Stimulated activated CD4-positive, alpha-beta T cell treated with anti-CD3 and anti-CD28 coated beads, Interleukin-15, amount 100 ng/mL, for 48 hours (primary cell): ENCODE measurements around the gene PRSS8.
"Not testable (repeated sequence)": the region's sequence is repeated elsewhere in the genome, so short reads cannot be mapped to it uniquely, and the experiment has no call there.

Experiments
- DNase-seq, 2 donors: peaks; one replicate each; pipeline ENCODE4 v3.0.0-alpha.2; 2020; ENCODE audit warnings: low read depth in 2 of 2

Gene PRSS8

DNA sequence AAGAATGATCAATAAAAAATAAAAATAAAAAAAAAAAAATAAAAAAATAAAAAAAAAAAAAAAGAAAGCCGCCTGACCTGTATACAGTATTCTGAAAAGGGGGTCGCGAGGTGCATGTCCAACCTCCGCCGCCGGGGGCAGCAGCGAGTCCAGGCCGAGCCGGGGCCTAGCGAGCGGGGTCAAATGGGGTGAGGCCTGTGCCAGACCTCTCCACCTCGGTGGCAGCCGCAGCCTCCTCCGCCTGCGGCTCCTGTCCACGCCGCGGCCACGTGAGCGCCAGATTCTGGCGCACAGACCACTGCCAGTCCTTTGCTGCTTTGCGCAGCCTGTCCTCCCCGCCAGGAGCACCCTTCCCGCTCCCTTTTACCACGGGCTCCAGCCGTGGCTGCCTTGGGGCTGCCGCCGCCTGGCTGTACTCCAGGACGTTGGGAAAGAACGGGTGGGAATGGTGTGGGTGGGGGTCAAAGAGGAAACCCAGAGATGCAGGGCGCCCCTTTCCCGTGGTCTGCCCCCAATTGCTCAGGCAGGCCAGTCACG is 29.8 kb downstream of the PRSS8 start:
- DNase-seq, result peak; percentile 67 to 81

GRCh38 chr16:31100876-31101641 is 34.5 kb downstream of the PRSS8 start:
- not testable (repeated sequence) for DNase-seq

DNA sequence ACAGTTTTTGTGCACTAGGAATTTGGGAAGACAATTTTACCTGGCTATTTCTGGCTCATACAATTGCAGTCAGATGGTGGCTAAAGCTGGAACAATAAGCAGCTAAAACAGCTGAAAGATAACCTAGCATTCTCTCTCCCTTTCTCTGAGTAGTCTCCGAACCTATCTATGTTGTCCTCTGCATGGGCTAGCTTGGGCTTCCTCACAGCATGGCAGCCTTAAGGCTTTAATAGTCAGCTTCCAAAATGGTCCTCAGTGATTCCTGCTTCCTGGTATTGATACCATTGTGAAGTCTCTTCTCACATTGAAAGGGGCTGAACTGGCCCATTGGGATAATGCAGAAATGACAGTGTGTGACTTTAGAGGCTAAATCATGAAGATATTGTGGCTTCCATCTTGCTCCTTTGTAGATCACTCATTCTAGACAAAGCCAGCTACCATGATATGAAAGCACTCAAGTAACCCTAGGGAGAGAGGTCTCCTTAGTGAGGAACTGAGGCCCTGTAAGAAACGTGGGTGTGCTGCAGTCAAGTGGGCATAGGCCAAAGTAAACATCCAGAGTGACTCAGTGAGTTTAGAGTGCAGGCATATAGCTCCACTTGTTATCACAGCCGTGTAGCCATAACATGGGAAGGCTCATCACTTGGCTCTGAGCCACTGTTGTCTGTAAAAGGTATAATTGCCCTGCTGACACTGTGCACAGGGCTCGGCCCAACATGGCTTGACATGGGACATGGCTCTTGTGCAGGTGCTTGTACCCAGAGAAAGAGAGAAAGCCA is 35.5 kb downstream of the PRSS8 start:
- DNase-seq, result no peak

GRCh38 chr16:31094424-31095120 is 41.0 kb downstream of the PRSS8 start, which contains the start of gene VKORC1:
Gene VKORC1, minus strand, starts transcription at chr16:31094797. Its CDS starts 68 bp downstream, at chr16:31094729.
- peak; percentile 86 to 91 for DNase-seq

DNA sequence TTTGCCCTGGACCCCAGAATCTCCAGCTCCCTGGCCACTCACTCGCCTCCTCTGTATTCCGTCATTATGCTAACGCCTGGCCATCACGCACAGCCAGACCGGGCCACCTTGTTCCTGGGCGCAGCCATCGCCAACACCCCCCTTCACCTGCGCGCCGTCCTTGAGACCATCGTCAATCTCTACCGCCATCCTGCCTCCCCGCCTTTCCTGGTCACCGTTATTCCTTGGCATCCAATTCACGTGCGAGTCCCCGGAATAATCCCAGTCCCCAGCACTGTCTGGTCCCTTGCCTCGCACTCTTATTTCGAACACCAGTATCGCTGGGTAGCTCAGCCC is 41.5 kb downstream of the PRSS8 start:
- no peak for DNase-seq

DNA sequence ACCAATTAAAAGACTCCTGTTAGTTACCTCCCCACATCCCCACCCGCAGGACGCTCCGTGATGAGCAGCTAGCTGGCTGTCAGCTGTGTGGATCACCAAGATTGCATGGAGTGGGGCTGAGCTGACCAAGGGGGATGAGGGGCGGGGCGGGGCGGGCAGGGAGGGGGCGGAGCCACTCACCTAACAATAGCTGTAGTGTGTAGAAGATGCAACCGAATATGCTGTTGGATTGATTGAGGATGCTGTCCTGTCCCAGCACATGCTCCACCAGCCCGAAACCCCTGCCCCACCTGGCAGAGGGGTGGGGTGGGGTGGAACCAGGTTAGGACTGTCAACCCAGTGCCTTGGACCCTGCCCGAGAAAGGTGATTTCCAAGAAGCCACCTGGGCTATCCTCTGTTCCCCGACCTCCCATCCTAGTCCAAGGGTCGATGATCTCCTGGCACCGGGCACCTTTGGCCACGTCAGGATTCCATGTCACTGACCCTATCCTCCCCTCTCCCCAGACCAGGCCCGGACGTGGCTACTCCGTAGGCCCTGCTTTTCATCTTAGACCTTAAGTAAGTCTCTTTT is 42.3 kb downstream of the PRSS8 start:
- DNase-seq, result no peak

GRCh38 chr16:31092330-31092729 is 43.2 kb downstream of the PRSS8 start:
- DNase-seq, result no peak

DNA sequence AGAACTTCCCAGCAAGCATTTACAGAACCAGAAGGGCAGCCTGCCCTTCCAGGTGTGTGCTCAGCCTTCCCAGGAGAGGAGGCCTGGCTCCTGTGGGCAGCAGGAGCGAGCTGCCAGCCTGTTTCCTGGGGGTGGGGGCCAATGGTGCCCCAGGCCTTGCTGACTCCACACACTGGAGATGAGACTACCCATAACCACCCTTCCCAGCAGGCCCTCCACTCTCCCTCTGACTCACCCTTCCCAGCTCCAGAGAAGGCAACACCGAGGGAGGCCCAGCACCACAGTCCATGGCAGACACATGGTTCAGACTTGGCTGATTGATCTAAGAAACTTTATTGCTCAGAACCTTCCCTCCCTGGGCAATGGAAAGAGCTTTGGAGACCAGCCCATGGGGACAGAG is 45.0 kb downstream of the PRSS8 start:
- no peak for DNase-seq

GRCh38 chr16:31089199-31089598 is 46.3 kb downstream of the PRSS8 start:
- no peak for DNase-seq

DNA sequence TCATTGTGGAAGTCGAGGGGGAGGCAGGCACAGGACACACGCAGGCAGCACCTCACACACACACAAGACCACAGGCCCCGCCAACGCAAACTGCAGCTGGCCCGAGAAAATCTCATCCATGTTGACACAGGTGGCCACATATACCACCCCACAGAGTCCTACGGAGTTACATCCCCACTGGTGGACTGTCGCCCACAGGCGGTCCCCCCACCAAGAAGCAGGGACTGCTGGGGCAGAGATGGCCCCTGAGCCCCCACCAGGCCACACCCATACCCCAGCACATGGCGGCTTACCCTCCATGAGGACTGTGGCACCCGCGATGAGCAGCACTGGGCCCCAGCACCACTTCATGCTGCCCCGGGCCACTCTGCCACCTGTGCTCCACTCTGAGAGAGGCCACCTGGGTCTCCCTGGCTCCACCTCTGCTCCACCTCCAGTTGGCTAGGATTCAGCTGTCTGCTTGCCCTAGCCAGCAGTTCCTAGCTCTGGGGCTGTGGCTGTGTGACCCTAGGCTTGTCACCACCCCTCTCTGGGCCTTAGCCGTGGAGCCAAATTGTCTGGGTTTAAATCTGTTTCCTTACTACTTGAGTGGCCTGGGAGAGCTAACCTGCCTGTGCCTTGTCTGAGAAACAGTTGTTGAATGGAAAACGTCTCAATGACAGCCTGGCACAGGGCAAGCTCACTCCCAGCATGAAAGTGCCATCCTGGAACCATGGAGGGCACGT is 46.9 kb downstream of the PRSS8 start, which contains the start of gene PRSS53:
TSS of gene PRSS53 (minus strand) at position 485 of the 725 bp plus-strand sequence. CDS start at position 351, 134 bp downstream.
- no peak for DNase-seq

- DNase-seq, result no peak
These were observed 47.6 kb downstream of the PRSS8 start for GRCh38 chr16:31087971-31088370.

- DNase-seq, result no peak
These were observed 48.0 kb downstream of the PRSS8 start for GRCh38 chr16:31087481-31087880.

GRCh38 chr16:31086629-31086906 is 49.0 kb downstream of the PRSS8 start:
- no peak for DNase-seq

DNA sequence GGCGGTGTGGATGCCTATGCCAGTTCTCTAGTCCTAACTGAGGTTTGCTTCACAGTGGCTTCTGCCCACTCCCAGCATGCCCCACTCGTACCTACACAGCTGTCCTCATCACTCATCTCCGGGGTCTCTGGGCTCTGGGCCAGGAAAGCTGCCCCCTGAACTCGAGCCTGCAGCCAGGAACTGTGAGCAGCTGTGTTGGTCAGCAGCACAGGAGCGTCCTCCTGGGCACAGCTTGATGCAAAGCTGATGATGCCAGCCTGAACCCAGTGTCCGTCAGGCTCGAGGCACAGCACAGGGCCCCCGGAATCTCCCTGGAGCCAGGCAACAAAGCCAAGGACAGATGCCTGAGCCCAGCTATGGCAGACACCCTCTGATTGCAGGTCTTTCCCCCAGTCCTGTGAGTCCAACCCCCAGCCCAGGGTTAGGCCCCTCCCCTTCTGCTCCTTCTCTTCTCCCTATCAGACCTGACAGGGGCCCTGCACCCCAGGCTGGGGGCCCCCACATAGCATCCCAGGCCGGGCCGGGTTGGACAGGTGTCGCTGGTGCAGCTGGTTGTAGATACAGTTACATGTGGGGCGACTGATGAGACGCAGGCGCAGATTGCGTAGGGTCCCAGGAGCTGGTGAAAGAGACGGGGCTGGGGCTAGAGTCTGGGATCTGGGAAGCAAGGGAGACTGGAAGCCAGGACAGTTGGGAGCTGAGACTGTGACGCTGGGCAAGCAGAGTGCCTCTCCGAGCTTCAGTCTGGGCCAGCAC is 49.5 kb downstream of the PRSS8 start:
- DNase-seq, result no peak

GRCh38 chr16:31085411-31085810 is 50.1 kb downstream of the PRSS8 start:
- DNase-seq, result no peak

DNA sequence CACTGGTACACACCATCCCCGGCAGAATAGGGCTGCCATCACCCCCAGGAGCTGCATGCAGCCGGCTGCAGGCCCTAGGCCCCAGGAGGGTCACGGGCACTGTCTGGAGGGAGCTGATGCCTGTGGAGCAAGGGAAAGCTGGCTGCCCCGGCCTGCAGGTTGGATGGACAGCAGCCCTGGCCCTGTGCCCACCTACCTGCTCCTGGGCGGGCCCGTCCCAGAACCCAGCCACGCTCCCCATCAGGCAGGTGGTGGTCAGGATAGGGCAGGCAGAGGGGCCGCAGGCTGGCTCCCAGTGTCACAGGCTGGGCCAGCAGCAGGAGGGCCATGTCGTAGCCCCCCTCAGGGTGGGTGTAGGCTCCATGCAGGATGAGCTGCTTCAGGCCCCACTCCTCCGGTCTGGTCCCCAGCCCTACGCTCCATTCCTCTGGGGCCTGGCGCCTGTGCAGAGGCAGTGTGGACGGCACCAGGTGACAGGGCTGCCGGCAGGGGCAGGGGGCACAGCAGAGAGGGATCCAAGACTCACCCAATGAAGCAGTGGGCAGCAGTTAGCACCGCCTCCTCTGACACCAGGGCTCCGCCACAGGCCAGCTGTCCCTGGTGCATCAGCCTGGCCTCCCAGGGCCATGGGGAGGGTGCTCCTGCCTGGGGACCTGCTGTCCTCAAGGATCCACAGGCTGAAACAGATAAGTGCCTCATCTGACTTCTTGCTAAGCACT is 50.8 kb downstream of the PRSS8 start:
- no peak for DNase-seq

- no peak for DNase-seq
These were observed 51.5 kb downstream of the PRSS8 start for GRCh38 chr16:31083981-31084380.

DNA sequence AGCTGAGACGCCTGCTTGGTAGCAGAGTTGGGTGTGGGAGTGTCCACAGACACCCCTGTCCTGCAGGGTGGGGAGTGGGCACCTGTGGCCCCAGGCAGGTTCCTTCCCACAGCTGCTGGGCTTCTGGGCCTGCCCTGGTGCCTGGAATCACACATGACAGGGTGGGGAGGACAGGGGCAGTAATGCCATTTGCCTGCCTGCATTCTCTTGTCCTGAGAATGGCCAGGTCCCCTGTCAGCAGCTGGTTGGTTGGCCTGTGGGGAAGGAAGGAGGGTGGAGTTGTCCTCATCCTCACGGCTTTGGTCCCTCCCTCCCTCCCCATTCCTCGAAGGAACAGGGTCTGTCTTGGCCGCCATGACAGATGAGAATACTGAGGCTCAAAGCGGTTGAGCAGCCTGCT is 52.0 kb downstream of the PRSS8 start:
- DNase-seq, result no peak

- no peak for DNase-seq
These were observed 52.4 kb downstream of the PRSS8 start for GRCh38 chr16:31083081-31083480.
